KOPT-K1 (cell line): Measurements from ENCODE around the gene HYI.

Experiments used
- H3K27ac ChIP-seq: fragments of 200-600 bp; sonication (generic); 2 replicates; pipeline ENCODE4 v1.5.1; 2016; ENCODE audit warnings: antibody characterized with exemption, mild to moderate bottlenecking, low read depth, low read length; ENCODE audit not compliant: poor library complexity, severe bottlenecking
- H3K36me3 ChIP-seq: fragments of 200-600 bp; sonication (generic); 2 replicates; pipeline ENCODE4 v1.5.1; 2017; ENCODE audit warnings: antibody characterized with exemption, mild to moderate bottlenecking, low read length, moderate library complexity; ENCODE audit not compliant: insufficient read depth
- H3K9me3 ChIP-seq: fragments of 200-600 bp; sonication (generic); 2 replicates; pipeline ENCODE4 v1.5.1; 2017; ENCODE audit warnings: antibody characterized with exemption, low read length, mild to moderate bottlenecking; ENCODE audit not compliant: insufficient read depth, poor library complexity, severe bottlenecking

HYI gene

DNA sequence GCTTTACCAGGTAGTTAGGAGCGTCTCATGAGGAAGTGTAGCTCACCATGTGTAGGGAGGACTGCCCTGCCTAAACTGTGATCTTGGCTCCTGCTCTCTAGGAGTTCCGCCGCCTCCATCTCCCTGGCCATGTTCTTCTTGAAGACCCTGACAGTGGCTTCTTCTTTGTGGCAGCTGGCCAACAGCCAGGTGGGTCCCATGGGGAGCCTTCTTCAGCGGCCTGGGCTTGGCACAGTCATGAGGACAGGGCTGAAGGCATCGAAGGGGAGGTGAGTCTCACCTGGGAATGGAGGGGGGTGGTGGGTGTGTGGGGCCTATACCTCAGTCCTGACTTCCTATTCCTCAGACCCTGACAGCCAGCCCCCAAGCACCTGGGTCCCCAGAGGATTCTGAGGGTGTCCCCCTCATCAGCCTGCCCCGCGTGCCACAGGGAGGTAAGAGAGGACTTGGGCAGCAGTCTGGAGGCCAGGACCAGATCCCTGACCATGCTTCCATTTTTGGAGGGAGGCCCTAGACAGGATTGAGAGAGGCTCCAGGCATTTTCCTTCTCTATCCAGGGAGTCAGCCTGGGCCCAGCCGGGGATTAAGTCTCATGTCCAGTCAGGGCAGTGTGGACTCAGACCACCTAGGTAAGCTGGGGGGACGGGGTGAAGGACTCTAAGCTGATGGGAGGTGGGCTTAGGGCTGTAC lies 21.4 kb downstream of the HYI start:
- Histone ChIP-seq H3K27ac (no peak overlapping the region), H3K36me3 (peaks cover 100% of the 10 kb centered on the region), H3K9me3 (no peaks in the 10 kb centered on the region)

GRCh38 chr1:43431676-43432075 lies 22.1 kb downstream of the HYI start:
- Histone ChIP-seq H3K36me3 (peaks cover 100% of the 10 kb centered on the region), H3K27ac (no peak overlapping the region), H3K9me3 (no peaks in the 10 kb centered on the region)

GRCh38 chr1:43430831-43431230 lies 22.9 kb downstream of the HYI start:
- no peaks in the 10 kb centered on the region for H3K9me3 ChIP-seq
- H3K36me3 ChIP-seq: peaks cover 100% of the 10 kb centered on the region
- H3K27ac ChIP-seq: no peak overlapping the region

- Histone ChIP-seq H3K27ac (no peak overlapping the region), H3K36me3 (peaks cover 100% of the 10 kb centered on the region), H3K9me3 (no peaks in the 10 kb centered on the region)
These were observed 25.8 kb downstream of the HYI start for GRCh38 chr1:43427941-43428340.

- Histone ChIP-seq H3K36me3 (peaks cover 100% of the 10 kb centered on the region), H3K27ac (no peak overlapping the region)
These were observed 26.2 kb downstream of the HYI start for GRCh38 chr1:43427524-43427923.

DNA sequence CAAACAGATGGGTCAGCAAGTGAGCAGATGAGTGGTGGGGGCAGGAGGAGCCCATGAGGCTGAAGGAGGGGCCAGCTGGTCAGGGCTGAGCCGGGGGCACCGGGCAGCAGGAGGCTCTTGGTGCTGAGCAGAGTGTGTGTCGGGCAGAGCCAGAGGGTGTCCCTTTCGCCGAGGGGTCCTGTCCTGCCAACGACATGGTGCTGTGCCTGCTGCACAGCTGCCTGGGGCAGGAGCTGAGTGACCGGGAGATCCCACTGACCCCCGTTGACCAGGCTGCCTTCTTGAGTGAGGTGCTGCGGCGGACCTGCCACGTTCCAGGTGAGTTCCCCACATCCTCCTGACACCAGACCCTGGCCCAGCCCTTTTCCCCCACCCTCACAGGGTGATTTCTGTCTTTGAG lies 27.5 kb downstream of the HYI start:
- H3K9me3 ChIP-seq: no peaks in the 10 kb centered on the region
- H3K27ac ChIP-seq: no peak overlapping the region
- peaks cover 99% of the 10 kb centered on the region for H3K36me3 ChIP-seq

More at GRCh38 chr1:43427524-43427923, 26.2 kb downstream of the HYI start:
- no peaks in the 10 kb centered on the region for H3K9me3 ChIP-seq

DNA sequence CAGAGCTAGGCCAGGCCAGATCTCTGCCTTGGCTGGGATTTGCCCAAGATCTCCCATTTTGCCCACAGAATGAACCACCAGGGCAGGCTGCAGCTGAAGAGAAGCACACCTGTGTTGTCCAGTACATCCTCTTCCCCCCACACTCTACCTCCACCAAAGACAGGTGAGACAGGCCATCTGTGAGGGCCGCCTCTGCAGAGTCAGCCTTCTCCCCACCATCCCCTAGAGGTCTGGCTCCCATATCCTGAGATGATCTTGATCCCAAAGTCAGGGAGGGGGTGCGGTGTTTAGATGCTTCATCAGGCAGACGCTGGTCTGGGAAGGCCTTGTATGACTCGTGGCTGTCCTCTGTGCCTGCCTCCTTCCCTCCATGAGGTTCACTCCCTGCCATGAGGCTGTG lies 28.7 kb downstream of the HYI start:
- Histone ChIP-seq H3K27ac (no peak overlapping the region), H3K9me3 (no peaks in the 10 kb centered on the region), H3K36me3 (peaks cover 99% of the 10 kb centered on the region)

DNA sequence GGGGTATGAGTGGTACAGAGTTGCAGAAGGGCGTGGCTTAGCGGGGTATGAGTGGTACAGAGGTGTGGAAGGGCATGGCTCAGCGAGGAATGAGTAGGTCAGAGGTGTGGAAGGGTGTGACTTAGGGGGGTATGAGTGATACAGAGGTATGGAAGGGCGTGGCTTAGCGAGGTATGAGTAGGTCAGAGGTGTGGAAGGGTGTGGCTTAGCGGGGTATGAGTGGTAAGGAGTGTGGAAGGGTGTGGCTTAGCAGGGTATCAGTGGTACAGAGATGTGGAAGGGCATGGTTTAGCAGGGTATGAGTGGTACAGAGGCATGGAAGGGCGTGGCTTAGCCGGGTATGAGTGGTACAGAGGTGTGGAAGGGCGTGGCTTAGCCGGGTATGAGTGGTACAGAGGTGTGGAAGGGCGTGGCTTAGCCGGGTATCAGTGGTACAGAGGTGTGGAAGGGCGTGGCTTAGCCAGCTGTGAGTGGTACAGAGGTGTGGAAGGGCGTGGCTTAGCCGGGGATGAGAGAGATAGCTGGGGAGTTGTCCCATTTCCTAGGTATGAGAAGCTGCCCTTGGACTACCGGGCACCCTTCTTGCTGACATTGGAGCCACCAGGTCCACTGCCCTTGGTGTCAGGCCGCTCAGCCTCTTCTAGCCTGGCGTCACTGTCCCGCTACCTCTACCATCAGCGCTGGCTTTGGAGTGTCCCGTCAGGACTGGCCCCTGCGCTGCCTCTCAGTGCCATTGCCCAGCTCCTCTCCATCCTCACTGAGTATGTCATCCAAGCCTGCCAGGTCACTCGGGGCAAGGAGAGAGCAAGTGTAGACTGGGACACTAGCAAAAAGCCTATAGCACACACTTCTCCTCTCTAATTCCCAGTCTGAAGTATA lies 29.8 kb downstream of the HYI start:
- no peak overlapping the region for H3K27ac ChIP-seq
- no peaks in the 10 kb centered on the region for H3K9me3 ChIP-seq
- H3K36me3 ChIP-seq: peaks cover 99% of the 10 kb centered on the region

- Histone ChIP-seq H3K9me3 (no peaks in the 10 kb centered on the region), H3K27ac (no peak overlapping the region), H3K36me3 (peaks cover 99% of the 10 kb centered on the region)
These were observed 30.6 kb downstream of the HYI start for GRCh38 chr1:43422995-43423671.

- no peak overlapping the region for H3K27ac ChIP-seq
- H3K9me3 ChIP-seq: no peaks in the 10 kb centered on the region
- peaks cover 99% of the 10 kb centered on the region for H3K36me3 ChIP-seq
These were observed 31.6 kb downstream of the HYI start for GRCh38 chr1:43421976-43422750.

DNA sequence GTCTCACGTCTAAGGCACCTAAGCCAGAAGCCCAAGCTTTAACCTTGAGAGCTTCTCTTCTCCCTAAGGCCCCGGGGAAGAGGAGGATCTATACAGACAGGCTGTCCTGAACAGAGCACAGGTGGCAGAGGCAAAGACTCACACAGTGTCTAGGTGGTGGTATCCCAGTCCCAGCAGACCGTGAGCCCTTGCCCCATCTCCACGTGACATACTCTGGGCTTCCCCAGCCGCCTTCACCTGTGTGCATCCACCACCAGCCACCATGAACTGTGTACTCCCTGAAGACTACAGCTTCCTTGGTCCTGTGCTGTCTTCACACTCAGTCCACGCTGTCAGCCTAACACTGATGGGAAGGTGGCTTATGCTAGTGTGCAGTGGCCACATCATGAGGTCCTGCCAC lies 32.3 kb downstream of the HYI start:
- peaks cover 99% of the 10 kb centered on the region for H3K36me3 ChIP-seq
- H3K9me3 ChIP-seq: no peaks in the 10 kb centered on the region
- H3K27ac ChIP-seq: no peak overlapping the region

GRCh38 chr1:43420874-43421273 lies 32.9 kb downstream of the HYI start:
- Histone ChIP-seq H3K36me3 (peaks cover 99% of the 10 kb centered on the region), H3K9me3 (no peaks in the 10 kb centered on the region), H3K27ac (no peak overlapping the region)

DNA sequence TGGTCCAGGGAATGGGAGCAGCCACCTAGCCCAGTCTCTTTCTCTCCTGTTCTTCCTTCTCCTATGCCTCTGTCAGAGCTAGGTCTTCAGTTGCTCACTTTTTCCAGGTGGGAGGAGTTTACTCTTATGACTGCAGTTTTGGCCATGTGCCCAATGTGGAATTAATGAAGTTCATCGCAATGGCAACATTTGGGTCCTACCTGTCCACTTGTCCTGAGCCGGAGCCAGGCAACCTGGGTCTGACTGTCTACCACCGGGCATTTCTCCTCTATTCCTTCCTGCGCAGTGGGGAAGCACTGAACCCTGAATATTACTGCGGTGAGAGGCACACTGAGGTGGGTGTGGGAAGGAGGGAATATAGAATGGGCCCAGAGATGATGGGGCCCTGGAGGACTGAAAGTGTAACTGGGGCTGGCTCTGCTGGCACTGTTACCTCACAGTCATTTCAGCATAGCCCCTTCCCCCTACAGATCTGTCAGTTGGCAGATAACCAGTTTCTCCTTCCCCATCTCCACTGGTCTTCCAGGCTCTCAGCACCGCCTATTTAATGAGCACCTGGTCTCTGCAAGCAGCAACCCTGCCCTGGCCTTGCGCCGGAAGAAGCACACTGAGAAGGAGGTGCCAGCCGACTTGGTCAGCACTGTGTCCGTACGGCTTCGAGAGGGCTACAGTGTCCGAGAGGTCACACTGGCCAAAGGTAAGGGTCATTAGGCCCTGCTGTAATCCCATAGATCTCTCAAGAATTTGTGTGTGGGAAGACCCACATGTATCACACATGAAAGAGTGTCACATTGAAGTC lies 33.9 kb downstream of the HYI start:
- Histone ChIP-seq H3K27ac (no peak overlapping the region), H3K36me3 (peaks cover 98% of the 10 kb centered on the region), H3K9me3 (no peaks in the 10 kb centered on the region)

DNA sequence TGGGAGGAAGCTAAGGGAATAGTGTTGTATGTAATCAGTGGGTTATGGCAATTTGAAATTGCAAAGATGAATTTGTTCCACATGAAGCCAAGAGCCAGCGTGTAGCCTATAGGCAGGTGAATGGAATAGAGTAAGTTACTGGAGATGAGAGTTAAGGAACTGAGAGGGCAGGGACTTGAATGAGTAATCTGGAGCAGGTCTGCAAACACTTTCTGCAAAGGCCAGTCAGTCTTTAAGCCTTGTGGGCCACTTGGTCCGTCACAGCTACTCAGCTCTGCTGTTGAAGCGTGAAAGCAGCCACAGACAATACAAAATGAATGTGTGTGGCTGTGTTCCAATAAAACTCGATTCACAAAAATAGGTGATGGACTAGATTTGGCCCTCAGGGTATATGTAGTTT lies 34.9 kb downstream of the HYI start:
- Histone ChIP-seq H3K27ac (no peak overlapping the region), H3K36me3 (peaks cover 91% of the 10 kb centered on the region), H3K9me3 (no peaks in the 10 kb centered on the region)
